PFSK-1 (cell line): ENCODE results near the gene RCC2.

Source experiments
- FOXP2 ChIP-seq: optimal IDR thresholded peaks from 2 replicates; pipeline ENCODE3; 2011; ENCODE audit warnings: borderline replicate concordance, control low read depth, inconsistent platforms; ENCODE audit not compliant: insufficient read depth; ENCODE audit errors: extremely low read length, extremely low read depth
- POLR2AphosphoS5 ChIP-seq: IDR thresholded peaks from 2 replicates; pipeline ENCODE4 v1.6.1; 2012; ENCODE audit warnings: low read depth, mild to moderate bottlenecking, control low read depth, low read length, moderate library complexity
- REST ChIP-seq, 2 experiments: IDR thresholded peaks; 2 replicates each; pipeline versions ENCODE4 v1.6.1 to v1.8.0; 2011 to 2012; ENCODE audit warnings: low read depth in 2 of 2, low read length in 2 of 2, control low read depth in 1 of 2, inconsistent platforms in 1 of 2, mild to moderate bottlenecking in 1 of 2, moderate library complexity in 1 of 2; ENCODE audit not compliant: insufficient read depth in 1 of 2
- SIN3A ChIP-seq: IDR thresholded peaks from 2 replicates; pipeline ENCODE4 v1.6.1; 2012; ENCODE audit warnings: mild to moderate bottlenecking, low read length, moderate library complexity, borderline replicate concordance; ENCODE audit not compliant: insufficient read depth
- TAF1 ChIP-seq: IDR thresholded peaks from 2 replicates; pipeline ENCODE4 v1.6.1; 2012; ENCODE audit warnings: low read length, control low read depth, borderline replicate concordance; ENCODE audit not compliant: insufficient read depth

DNA sequence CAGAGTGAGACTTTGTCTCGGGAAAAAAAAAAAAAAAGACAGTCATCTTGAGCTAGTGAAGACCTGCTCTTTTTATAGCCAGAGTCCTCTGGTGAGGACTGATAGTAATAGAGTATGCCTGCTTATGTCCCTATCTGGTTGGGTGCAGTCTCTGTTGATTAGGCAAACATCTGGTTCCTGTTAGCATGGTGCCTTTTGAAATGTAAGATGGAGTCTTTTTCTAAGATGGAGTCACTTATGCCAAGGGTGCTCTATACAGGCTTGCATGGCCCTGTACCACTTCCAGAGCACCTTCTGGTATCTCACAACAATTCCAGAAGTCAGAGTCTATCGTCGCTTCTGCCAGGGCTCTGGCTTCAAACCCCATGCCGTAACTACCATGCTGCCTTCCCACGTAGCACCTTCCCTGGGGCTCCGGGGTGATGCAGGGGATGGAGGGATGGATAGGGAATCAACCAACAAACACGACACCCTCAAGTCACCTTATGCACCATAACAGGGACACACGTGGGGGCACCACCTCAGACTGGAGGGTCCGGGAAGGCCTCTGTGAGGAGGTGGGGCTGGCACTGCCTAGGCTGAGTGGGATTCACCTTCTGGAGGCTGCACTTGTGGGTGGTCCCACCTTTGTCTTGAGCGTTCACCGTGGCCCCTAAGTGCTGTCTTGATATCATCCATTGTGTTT, 79.1 kb downstream of the RCC2 start:
- TF ChIP-seq REST (IDR thresholded peaks at IDR 0.05; ENCODE audit: insufficient read depth in 1 of 2, low read depth in 2 of 2, low read length in 2 of 2) (no peak), POLR2AphosphoS5 (no peak), SIN3A (no peak), FOXP2 (no peak), TAF1 (no peak)
